ENCODE measurements around the gene LCN2.

Gene LCN2

GRCh38 chr9:128150594-128151308 is 1.5 kb downstream of the LCN2 start:
- DNase-seq (ENCODE audit: low read depth) = no peak

- DNase-seq (ENCODE audit: low read depth) = no peak
These were observed 2.3 kb downstream of the LCN2 start for GRCh38 chr9:128151309-128152132.

- DNase-seq (ENCODE audit: low read depth) = no peak
These were observed 3.1 kb downstream of the LCN2 start for GRCh38 chr9:128152133-128153059.

GRCh38 chr9:128153060-128153946 is 4.0 kb downstream of the LCN2 start:
- DNase-seq (ENCODE audit: low read depth) = no peak

- DNase-seq (ENCODE audit: low read depth) = no peak
These were observed 4.9 kb downstream of the LCN2 start for GRCh38 chr9:128153947-128154695.

GRCh38 chr9:128155736-128156500 is 6.7 kb downstream of the LCN2 start:
- DNase-seq (ENCODE audit: low read depth) = no peak

GRCh38 chr9:128159522-128159783 is 10.2 kb downstream of the LCN2 start:
- peak; percentile 61 for DNase-seq (ENCODE audit: low read depth)

- peak; percentile 83 for DNase-seq (ENCODE audit: low read depth)
These were observed 10.7 kb downstream of the LCN2 start, which contains the start of gene BBLN for GRCh38 chr9:128159784-128160602. TSS of gene BBLN (plus strand) at chr9:128160265. CDS start at chr9:128160408, 143 bp downstream.

GRCh38 chr9:128160603-128160987 is 11.3 kb downstream of the LCN2 start:
- no peak for DNase-seq (ENCODE audit: low read depth)

GRCh38 chr9:128161215-128161902 is 12.1 kb downstream of the LCN2 start:
- DNase-seq (ENCODE audit: low read depth) = no peak

- DNase-seq (ENCODE audit: low read depth) = no peak
These were observed 13.2 kb downstream of the LCN2 start for GRCh38 chr9:128162215-128163026.

GRCh38 chr9:128163027-128163515 is 13.8 kb downstream of the LCN2 start:
- no peak for DNase-seq (ENCODE audit: low read depth)

- DNase-seq (ENCODE audit: low read depth) = no peak
These were observed 14.5 kb downstream of the LCN2 start for GRCh38 chr9:128163523-128164306.

- no peak for DNase-seq (ENCODE audit: low read depth)
These were observed 15.1 kb downstream of the LCN2 start for GRCh38 chr9:128164307-128164885.

- DNase-seq (ENCODE audit: low read depth) = no peak
These were observed 16.9 kb downstream of the LCN2 start for GRCh38 chr9:128166169-128166568.

GRCh38 chr9:128167209-128167608 is 18.0 kb downstream of the LCN2 start:
- no peak for DNase-seq (ENCODE audit: low read depth)
